Inflammatory macrophage treated with lipopolysaccharide for 4 hours (primary cell): ENCODE data around the gene SCGB1C1.
"Not testable (repeated sequence)": the region's sequence is repeated elsewhere in the genome, so short reads cannot be mapped to it uniquely, and the experiment has no call there.

Source experiments
- DNase-seq: peaks from one replicate; pipeline ENCODE4 v3.0.0-alpha.2; 2020

Gene SCGB1C1

DNA sequence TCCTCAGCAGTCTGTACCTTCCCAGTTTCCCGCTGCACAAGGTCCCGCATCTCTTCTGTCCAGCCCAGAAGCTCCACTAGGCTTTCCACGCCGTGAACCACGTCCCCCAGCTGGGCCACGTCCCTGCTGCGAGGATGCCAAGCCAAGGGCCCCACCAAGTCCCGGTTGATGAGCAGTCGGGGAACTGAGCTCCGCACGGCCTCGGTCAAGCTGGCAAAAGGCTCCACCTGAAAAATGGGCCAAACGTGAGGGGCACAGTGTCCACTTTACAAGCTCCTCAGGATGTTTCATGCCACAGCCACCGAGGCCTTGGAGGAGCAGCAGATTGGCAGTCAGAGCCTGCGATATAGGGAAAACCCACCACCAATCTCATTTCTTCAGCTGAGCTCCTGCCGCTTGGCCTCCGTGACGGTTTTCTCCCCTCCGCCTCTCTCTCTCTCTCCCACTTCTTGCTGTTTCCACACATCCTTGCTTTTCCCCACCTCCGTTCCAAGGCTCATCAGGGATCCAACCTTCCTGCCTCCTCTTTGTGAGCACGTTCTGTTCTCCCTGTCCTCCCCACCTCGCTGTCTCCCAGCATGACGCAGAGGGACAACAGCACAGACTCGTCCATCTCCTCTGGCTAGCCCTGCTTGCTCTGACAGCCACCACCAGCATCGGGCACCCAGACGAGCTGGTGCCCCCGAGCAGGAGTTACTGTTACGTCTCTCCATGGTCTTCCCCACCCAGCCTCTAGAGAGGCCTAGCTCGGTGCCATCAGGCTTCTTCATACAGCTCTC, 26.1 kb downstream of the SCGB1C1 start:
- no peak for DNase-seq

DNA sequence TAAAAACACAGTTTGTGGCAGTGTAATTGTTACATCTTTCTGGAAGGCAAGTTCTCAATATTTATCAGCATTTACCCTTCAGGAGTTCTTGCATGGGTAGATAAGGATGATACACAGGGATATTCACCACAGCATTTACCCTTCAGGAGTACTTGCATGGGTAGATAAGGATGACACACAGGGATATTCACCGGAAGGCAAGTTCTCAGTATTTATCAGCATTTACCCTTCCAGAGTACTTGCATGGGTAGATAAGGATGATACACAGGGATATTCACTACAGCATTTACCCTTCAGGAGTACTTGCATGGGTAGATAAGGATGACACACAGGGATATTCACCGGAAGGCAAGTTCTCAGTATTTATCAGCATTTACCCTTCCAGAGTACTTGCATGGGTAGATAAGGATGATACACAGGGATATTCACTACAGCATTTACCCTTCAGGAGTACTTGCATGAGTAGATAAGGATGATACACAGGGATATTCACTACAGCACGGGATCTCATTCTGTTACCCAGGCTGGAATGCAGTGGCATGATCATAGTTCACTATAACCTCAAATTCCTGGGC, 27.9 kb downstream of the SCGB1C1 start:
- DNase-seq = not testable (repeated sequence)

DNA sequence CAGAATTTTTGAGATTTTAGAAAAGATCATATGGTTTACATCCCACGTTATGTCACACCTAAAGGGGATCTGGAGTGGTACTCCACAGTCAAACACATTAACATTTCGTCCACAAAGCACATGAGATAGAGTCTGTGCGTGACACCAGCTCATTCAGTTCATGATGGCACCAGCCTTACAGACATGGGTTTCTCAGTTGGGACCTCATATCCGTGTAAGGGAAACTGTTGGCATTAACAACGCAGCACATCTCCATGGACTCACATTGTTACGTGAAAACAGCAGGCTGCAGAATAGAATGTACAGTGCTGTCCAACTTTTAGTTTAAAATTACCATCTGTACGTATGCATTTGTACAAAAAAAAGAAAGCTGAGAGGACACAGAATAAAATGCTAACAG, 28.7 kb downstream of the SCGB1C1 start:
- DNase-seq = no peak

DNA sequence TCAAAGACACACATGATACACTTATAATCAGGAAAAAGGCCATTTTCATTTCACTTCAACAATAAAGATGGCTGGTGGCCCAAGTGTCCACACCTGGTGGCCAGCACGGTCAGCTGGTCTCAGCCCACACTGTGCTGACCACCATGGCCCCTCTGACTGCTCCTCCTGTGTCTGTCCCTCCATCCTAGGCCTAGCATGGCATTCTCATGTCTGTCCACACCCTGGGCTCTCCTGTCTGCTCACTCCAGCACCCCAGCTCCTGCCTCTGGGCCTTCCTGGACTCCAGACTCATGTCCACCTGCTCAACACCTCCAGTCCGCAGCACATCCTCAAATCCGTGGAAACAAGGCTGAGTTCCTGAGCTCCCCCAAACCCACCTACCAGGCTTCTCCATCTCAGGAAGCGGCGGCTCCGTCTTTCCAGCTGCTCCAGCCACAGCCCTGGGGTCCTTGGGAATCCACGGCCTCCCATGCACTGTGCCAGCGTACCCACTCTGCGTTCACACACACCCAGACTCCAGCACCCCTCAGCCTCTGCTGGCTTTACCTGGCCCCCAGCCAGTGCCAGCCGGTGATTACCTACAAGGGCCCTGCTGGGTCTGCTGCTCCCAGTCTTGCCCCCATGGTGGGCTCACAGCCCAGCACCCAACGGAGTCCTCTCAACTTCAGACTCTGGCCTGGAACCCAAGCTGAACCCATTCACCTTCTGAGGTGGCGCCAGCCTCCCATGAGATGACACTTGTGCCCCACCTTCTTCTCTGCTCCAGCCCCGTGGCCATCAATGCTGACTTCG, 29.3 kb downstream of the SCGB1C1 start:
- DNase-seq = no peak

DNA sequence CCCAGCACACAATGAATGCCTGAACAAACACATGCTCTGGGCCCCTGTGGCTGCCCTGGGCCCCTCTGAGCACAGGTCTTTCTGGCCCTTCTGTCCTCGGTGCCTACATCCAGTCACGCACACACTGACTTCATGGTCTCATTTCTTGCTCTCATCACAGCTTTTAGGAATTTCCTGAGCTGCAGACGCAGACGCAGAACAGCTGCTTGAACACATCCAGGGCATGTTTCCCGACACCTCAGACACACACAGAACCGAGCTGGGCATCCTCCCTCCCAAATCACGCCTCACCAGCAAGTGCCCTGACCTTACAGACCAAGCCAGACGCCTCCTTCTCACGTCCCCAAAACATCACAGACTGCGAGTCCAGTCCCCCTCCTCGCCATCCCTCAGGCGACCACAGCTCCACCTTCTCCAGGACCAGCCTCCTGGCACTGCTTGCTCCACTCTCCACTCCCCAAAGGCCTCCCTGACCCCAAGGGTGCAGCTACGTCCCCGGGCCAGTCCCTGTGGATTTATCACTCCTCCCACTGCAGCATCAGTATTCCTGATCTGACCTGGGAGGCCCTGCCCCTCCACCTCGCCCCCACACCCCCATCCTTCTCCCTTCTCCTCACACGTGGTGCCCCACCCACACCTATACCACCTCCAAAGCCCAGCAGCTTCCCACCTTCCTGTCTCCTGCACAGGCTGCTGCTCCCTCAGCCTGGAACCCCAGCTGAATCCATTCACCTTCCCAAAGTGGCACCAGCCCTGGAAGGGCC, 30.3 kb downstream of the SCGB1C1 start:
- DNase-seq = no peak

DNA sequence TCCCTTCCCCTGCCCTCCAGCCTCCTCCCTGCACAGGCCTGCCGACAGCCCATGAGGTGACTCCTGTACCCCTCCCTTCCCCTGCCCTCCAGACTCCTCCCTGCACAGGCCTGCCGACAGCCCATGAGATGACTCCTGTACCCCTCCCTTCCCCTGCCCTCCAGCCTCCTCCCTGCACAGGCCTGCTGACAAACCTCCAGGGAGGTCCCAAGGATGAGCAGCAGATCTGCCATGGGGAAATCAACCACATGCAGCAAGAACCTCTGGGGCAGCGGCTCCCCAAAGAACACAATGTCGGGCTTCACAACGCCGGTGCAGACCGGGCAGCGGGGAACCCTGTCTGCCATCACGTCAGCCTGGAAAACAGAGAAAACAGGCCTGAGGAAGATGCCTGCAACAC, 31.0 kb downstream of the SCGB1C1 start:
- no peak for DNase-seq

DNA sequence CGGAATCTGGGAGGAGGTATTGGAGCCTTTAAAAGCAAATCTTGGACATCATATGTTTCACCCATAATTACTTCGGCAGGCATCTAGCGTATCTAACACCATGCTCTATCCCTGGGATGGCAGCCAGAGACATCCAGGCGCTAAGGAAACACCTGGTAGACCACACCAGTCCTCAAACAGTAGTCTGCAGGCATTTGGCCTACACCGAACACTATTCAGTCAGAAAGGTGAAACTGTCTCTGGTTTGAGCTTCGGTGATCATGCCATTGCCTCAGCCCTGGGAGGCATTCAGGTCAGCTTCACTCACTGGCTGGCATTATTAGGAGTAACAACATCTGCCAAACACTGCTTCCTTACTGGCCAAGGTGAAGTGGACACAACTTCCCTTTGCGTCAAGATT, 31.5 kb downstream of the SCGB1C1 start:
- no peak for DNase-seq

DNA sequence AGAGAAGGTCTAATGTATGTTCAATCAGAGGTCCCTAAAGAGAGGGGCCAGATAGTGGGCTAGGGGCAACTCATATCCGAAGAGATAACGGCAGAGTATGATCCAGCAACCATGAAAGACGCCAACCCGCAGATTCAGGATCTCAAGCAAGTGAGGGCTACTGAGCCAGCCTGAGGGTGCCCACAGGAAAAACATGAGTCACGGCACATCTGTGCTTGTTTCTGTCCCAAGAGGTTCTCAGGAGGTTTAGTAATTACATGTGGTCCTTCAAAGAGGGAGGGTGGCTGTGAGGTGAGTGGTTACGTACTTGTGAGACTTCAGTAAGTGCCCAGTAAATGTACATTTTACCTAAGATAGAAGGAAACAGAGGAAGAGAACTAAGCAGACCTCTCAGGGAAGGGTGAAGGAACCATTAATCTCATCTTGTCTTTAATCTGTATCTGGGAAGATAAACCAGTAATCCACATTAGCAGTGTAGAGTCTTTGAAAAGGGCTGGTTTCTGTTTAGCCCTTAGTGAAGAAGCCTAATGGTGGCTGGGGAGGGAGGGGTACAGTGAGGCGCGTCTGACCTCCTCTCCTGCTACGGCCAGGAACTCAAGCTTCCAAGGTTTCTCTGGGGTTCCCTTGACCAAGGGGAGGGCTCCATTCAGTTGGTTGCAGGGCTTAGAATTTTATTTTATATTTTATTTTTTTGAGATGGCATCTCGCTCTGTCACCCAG, 33.0 kb downstream of the SCGB1C1 start:
- no peak for DNase-seq

DNA sequence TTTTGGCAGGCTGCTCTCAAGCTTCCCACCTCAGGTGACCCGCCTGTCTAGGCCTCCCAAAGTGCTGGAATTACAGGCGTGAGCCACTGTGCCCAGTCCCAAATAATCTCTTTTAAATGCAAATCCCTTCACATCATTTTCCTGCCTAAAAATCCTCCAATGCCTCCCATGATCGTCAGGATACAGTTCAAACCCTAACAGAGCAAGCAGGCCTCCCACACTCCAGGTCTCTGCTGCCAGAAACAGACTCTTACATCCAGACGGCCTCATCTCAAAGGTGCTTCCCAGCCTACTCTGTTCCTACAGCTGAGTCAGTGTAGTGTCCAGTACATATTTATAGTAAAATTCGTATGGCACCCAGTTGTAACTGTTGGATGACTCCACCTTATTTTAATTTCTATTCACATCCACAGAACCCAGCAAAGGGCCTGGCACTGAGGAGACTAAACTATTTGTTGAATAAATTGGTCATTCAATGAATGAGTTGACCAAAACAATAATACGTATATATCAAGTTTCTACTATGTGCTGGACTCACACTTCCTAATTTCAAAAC, 35.0 kb downstream of the SCGB1C1 start:
- no peak for DNase-seq

DNA sequence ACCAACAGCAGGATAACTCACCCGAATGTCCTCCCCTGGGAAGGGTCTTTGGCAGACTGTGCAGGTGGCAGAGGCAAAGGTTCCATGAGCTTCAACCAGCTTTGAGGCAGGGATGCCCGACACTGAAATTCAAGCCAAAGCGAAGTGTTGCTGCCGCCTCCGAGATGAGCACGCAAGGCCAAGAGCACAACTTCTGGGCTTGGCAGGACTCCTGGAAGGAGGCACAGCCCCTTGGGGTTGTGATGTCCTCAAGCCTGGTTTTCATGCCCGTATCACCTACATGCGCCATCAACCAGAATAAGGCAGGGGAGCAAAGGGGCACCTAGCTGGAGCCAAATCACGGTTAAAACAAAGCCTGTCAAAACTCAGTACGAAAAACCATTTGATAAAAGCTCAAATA, 37.6 kb downstream of the SCGB1C1 start:
- no peak for DNase-seq

DNA sequence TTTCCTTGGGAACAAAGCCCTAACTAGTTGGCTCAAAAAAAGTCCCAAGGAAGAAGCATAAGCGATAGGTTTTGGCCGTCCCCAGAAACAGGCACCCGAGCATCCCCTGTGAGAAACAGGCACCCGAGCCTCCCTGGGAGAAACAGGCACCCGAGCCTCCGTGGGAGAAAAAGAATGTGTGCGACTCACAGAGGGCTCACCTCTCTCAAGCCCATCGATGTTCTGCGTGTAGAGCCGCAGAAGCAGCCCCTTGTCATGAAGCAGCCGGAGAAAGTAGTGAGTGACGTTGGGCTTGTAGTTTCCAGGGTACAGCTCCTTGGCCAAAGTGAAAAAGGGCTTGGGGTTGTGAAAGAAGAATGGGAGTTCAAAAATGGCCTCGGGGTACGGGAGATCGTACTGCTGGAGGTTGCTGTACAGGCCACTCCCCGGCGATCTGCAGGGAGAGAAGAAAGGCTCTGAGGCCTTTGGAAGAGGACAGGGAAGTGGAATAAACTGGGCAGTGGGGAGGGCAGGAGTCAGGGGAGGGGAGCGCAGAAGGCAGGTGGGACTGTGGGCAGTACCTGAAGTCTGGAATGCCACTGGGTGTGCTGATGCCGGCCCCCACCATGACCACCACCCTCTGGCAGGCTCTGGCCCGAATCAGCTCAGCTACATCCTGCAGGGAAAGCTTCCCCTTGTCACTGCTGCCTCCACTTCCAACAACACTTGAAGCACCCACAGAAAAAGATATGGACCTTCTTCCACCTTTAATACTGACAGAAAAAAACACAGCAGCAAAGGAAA, 40.1 kb downstream of the SCGB1C1 start:
- DNase-seq = no peak

DNA sequence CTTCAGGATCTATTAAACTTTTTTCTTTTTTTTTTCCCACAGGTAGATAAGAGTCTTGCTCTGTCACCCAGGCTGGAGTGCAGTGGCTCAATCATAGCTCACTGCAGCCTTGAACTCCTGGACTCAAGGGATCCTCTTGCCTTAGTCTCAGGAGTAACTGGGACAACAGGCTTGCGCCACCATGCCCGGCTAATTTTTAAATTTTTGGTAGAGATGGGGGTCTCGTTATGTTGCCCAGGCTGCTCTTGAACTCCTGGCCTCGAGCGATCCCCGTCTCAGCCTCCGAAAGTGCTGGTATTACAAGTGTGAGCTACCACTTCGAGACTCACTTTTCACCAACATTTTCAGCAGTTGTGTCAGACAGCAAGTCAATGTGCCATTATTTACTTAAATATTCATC, 42.3 kb downstream of the SCGB1C1 start:
- no peak for DNase-seq

DNA sequence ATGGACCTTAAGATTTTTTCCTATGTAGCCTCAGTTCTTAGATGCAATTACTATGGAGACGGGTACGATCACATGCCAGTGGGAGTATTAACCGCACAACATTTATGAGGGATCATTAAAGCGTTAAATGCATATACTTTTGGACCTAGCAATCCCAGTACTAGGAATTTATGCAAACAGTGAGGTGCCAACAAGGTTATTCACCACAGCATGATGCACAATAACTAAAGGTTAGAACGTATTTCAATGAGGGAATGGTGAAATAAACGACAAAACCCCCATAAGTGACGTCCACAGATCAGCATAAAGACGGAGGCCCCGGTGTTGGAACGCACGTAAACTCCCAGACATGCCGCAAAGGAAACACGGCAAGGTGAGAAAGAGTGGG, 42.7 kb downstream of the SCGB1C1 start:
- no peak for DNase-seq

DNA sequence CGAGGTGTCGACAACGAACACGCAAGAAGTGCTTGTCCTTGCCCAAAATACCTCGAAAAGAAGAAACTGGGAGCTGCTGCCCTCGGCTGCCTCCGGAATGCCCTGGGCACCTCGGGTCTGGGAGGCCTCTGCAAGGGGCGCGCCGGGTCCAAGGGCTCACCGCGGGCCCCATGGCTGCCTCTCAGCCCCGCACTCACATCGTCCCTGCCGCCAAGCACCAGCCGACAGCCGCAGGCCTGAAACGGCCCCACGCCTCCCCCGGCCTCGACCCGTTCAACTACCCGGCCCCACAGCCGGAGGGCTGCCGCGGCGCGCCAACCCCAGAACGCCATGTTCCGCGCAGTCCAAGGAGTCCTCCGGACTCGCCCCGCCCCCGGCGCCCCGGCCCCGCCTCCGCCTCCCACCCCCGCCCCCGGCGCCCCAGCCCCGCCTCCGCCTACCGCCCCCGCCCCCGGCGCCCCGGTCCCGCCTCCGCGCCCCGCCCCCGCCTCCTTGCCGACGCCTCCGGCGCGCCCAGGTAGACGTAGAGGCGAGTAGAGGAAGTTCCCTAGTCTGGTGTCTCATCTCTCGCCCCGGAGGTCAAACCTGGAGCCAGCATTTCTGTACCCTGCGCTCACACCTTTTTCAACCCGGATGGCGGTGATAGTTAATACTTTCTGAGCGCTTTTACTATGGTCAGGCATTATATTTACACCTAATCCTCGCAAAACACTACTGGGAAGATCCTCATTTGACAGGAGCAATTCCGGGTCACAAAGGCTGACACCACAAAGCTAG, 43.3 kb downstream of the SCGB1C1 start, which contains the start of gene SIRT3:
SIRT3 (minus strand) TSS at position 346 of the 777 bp plus-strand sequence; CDS start at position 332, 14 bp downstream.
- no peak for DNase-seq

DNA sequence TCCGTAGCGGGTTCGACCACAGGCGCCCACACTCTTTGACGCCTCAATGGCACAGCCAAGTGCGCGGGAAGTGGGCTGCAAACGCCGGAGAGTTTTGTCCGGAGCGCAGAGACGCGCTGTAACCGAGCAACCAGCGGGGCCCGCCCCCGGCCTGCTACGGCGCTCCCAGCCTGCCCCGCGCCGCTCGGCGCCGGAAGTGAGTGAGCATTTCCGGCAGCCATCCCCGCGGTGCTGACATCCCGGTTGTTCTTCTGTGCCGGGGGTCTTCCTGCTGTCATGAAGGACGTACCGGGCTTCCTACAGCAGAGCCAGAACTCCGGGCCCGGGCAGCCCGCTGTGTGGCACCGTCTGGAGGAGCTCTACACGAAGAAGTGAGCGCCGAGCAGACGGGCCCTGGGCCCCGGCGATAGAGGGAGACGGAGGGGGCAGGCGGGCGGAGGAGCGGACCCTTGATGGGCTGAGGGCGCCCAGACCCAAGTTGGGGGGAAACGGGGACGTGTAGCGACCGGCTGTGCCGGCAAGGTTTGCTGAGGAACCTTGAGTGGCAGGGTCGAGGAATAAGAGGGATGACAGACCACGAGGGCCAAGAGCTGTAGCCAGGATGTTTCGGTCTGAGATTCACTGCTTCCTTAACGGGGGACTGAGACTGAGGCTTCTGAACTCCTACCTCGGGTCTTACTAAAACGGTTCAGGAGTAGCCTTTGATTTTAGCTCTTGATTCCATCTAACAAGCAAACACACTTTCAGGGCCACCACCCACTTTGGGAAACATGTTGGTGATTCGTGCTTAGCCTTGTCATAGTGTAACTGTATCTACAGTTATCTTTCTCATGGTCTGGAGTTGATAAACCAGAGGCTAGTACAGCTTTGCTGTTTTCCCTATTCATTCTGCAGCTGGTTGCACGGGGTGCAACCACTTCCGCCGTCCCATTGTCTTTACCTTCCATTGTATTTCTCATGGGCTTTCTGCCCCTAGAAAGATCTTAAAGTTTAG, 44.2 kb downstream of the SCGB1C1 start, which contains the start of gene PSMD13:
PSMD13 (plus strand) TSS at position 203 of the 994 bp plus-strand sequence; CDS start at position 277, 74 bp downstream.
- DNase-seq = peak; percentile 94

DNA sequence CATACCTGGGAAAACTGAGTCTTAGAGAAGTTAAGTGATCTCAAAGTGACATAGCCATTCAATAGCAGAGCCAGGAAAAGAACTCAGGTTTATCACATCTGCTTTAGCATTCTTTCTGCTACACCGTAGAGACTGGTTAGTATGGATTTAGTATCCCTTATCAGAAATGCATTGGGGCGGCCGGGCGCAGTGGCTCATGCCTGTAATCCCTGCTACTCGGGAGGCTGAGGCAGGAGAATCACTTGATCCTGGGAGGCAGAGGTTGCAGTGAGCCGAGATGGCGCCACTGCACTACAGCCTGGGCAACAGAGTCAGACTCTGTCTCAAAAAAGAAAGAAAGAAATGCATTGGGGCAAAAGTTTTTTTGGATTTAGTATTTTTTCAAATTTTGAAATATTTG, 45.5 kb downstream of the SCGB1C1 start:
- DNase-seq = not testable (repeated sequence)

DNA sequence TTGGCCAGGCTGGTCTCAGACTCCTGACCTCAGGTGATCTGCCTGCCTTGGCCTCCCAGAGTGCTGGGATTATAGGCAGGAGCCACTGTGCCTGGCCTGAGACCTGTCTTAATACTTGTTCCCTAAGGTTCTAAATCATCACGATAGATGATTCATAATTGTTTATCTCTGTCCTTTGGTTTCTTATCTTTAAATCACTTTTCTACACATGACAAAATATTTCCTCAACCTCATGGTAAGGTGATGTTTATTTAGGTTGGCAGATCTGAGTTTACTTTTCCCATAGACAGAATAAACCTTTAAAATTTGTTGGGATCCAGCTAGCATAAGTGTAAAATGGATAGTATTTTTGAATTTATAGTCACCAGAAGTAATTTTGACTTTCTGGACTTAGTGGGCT, 47.4 kb downstream of the SCGB1C1 start:
- DNase-seq = no peak

DNA sequence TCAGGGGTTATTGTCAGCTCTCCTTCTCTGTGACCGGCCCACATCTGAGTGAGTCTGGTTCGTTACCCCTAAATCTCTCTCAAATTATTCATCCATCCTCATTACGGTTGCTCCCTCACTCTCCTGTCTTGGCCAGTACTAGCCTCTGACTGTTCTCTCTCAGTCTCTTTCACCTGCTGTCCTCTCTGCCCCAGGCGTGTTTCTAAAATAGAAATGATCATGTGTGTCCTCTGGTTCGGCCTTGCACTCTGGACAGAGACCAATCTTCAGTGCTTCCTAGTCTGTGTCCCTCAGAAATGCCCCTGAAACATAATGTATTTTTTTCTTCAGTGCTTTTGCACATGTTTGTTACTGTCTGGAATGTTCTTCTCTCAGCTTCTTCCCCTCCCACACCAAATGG, 48.8 kb downstream of the SCGB1C1 start:
- DNase-seq = no peak
